Stimulated activated CD4-positive, alpha-beta T cell treated with anti-CD3 and anti-CD28 coated beads, TNF-alpha, amount 100 ng/mL, for 24 hours (primary cell): ENCODE results near the gene SHC4.

Experiments used
- DNase-seq, 3 experiments: peaks; one replicate each; pipeline ENCODE4 v3.0.0-alpha.2; 2020; ENCODE audit warnings: low read depth in 3 of 3

The SHC4 gene

GRCh38 chr15:48850648-48851047 is 113.1 kb downstream of the SHC4 start:
- DNase-seq: no peak

GRCh38 chr15:48845123-48845522 is 118.6 kb downstream of the SHC4 start:
- DNase-seq: no peak

GRCh38 chr15:48842501-48842900 is 121.2 kb downstream of the SHC4 start:
- DNase-seq: no peak

- no peak for DNase-seq
Measured at GRCh38 chr15:48834756-48835155, 129.0 kb downstream of the SHC4 start.

- no peak for DNase-seq
Measured at GRCh38 chr15:48833526-48834239, 130.0 kb downstream of the SHC4 start.

- no peak for DNase-seq
Measured at GRCh38 chr15:48832648-48833047, 131.1 kb downstream of the SHC4 start.

- DNase-seq: no peak
Measured at GRCh38 chr15:48828906-48829305, 134.8 kb downstream of the SHC4 start.

- DNase-seq: no peak
Measured at GRCh38 chr15:48828471-48828870, 135.2 kb downstream of the SHC4 start.

- DNase-seq: no peak
Measured at GRCh38 chr15:48825075-48825474, 138.6 kb downstream of the SHC4 start.

- DNase-seq: no peak
Measured at GRCh38 chr15:48823706-48824105, 140.0 kb downstream of the SHC4 start.

- no peak for DNase-seq
Measured at GRCh38 chr15:48823237-48823636, 140.5 kb downstream of the SHC4 start.

- DNase-seq: no peak
Measured at GRCh38 chr15:48814286-48814685, 149.4 kb downstream of the SHC4 start.

- DNase-seq: no peak
Measured at GRCh38 chr15:48811325-48811958, 152.3 kb downstream of the SHC4 start.

- peak; percentile 95 to 98 (median 97) for DNase-seq
Measured at GRCh38 chr15:48810414-48811324, 153.1 kb downstream of the SHC4 start, which contains the start of gene CEP152. Gene CEP152 (minus strand): TSS chr15:48811069. CDS start chr15:48805649, 5,420 bp downstream.

- DNase-seq: no peak
Measured at GRCh38 chr15:48806151-48806550, 157.6 kb downstream of the SHC4 start.

GRCh38 chr15:48805591-48805990 is 158.1 kb downstream of the SHC4 start:
- DNase-seq: no peak

- no peak for DNase-seq
Measured at GRCh38 chr15:48803877-48804276, 159.8 kb downstream of the SHC4 start.

- no peak for DNase-seq
Measured at GRCh38 chr15:48802867-48803266, 160.9 kb downstream of the SHC4 start.

GRCh38 chr15:48802257-48802656 is 161.5 kb downstream of the SHC4 start:
- no peak for DNase-seq

GRCh38 chr15:48800811-48801455 is 162.8 kb downstream of the SHC4 start:
- DNase-seq: no peak

- DNase-seq: no peak
Measured at GRCh38 chr15:48800245-48800644, 163.5 kb downstream of the SHC4 start.

GRCh38 chr15:48798319-48798718 is 165.4 kb downstream of the SHC4 start:
- DNase-seq: no peak
